HEK293 (cell line): ENCODE data around the gene TBPL1.

Source experiments
- CTCF ChIA-PET: fragments of 350-600 bp; formaldehyde crosslinking; extraction: SDS; loops from one replicate; lab custom pipeline; 2021; ENCODE audit warnings: antibody characterized with exemption; lab: Yijun Ruan, JAX
- POLR2A ChIA-PET: fragments of 300-600 bp; formaldehyde crosslinking; extraction: SDS; loops from one replicate; lab custom pipeline; 2020; ENCODE audit warnings: antibody characterized with exemption, inconsistent platforms; lab: Yijun Ruan, JAX
- H3K27ac ChIP-seq: fragments of 200-500 bp; sonication (Bioruptor generic); 2 replicates; pipeline ENCODE4 v1.5.1; 2014; ENCODE audit warnings: low read depth, low read length, control low read depth, inconsistent platforms; ENCODE audit errors: extremely low read depth
- H3K36me3 ChIP-seq, 2 experiments: fragments of 200-500 bp in 1 of 2; sonication (Bioruptor generic) in 1 of 2; 1 replicate in 1 of 2; 2 replicates in 1 of 2; pipeline ENCODE4 v1.5.1; 2014 to 2017; ENCODE audit warnings: inconsistent platforms in 2 of 2, low read length in 2 of 2; ENCODE audit not compliant: control insufficient read depth in 2 of 2, insufficient read depth in 1 of 2
- H3K4me1 ChIP-seq: fragments of 200-500 bp; sonication (Bioruptor generic); 2 replicates; pipeline ENCODE4 v1.5.1; 2014; ENCODE audit warnings: mild to moderate bottlenecking, low read length, inconsistent platforms; ENCODE audit not compliant: control insufficient read depth, insufficient read depth
- H3K4me3 ChIP-seq: 2 replicates; pipeline ENCODE4 v1.5.1; 2011; ENCODE audit warnings: low read depth, mild to moderate bottlenecking, control low read depth, low read length, moderate library complexity
- H3K9me3 ChIP-seq: fragments of 200-500 bp; sonication (Bioruptor generic); 2 replicates; pipeline ENCODE4 v1.5.1; 2014; ENCODE audit warnings: low read depth, low read length, inconsistent platforms; ENCODE audit not compliant: control insufficient read depth, insufficient read depth
- BCL11B ChIP-seq: fragments of 450-650 bp; formaldehyde crosslinking; IDR thresholded peaks from 2 replicates; pipeline ENCODE4 v1.5.1; 2016; ENCODE audit warnings: low read depth, missing biosample characterization, missing genetic modification characterization
- GFI1B ChIP-seq: fragments of 450-650 bp; formaldehyde crosslinking; IDR thresholded peaks from 2 replicates; pipeline ENCODE4 v1.5.1; 2016; ENCODE audit warnings: missing biosample characterization, missing genetic modification characterization
- HOXA7 ChIP-seq: sonication (generic); formaldehyde crosslinking; IDR thresholded peaks from 2 replicates; pipeline ENCODE4 v1.8.1; 2022; ENCODE audit warnings: missing genetic modification reagents, borderline replicate concordance
- ZEB2 ChIP-seq: fragments of 450-650 bp; formaldehyde crosslinking; IDR thresholded peaks from 2 replicates; pipeline ENCODE4 v1.5.1; 2016; ENCODE audit warnings: missing biosample characterization, missing genetic modification characterization
- ZFP3 ChIP-seq: fragments of 450-650 bp; formaldehyde crosslinking; IDR thresholded peaks from 2 replicates; pipeline ENCODE4 v1.5.1; 2016; ENCODE audit warnings: low read depth, missing biosample characterization, missing genetic modification characterization
- ZNF114 ChIP-seq: fragments of 450-650 bp; formaldehyde crosslinking; IDR thresholded peaks from 2 replicates; pipeline ENCODE4 v1.5.0; 2017; ENCODE audit warnings: missing biosample characterization, missing genetic modification characterization
- ZNF23 ChIP-seq: fragments of 450-650 bp; formaldehyde crosslinking; IDR thresholded peaks from 2 replicates; pipeline ENCODE4 v1.5.1; 2016; ENCODE audit warnings: missing biosample characterization, missing genetic modification characterization, borderline replicate concordance
- ZNF341 ChIP-seq: fragments of 450-650 bp; formaldehyde crosslinking; IDR thresholded peaks from 2 replicates; pipeline ENCODE4; 2016; ENCODE audit warnings: low read depth, missing biosample characterization, missing genetic modification characterization
- ZNF549 ChIP-seq: fragments of 450-650 bp; IDR thresholded peaks from 2 replicates; pipeline ENCODE4 v1.5.1; 2018; ENCODE audit warnings: missing biosample characterization, missing genetic modification characterization, mild to moderate bottlenecking, inconsistent platforms, moderate library complexity
- ZNF560 ChIP-seq: fragments of 450-650 bp; formaldehyde crosslinking; IDR thresholded peaks from 2 replicates; pipeline ENCODE4 v1.5.1; 2017; ENCODE audit warnings: missing biosample characterization, missing genetic modification characterization, borderline replicate concordance
- ZNF561 ChIP-seq: fragments of 450-650 bp; IDR thresholded peaks from 2 replicates; pipeline ENCODE4 v1.5.1; 2018; ENCODE audit warnings: missing biosample characterization, missing genetic modification characterization, borderline replicate concordance
- ZNF596 ChIP-seq: fragments of 450-650 bp; IDR thresholded peaks from 2 replicates; pipeline ENCODE4 v1.5.0; 2018; ENCODE audit warnings: missing biosample characterization, mild to moderate bottlenecking, missing genetic modification characterization, moderate library complexity
- ZNF677 ChIP-seq: fragments of 450-650 bp; IDR thresholded peaks from 2 replicates; pipeline ENCODE4 v1.5.0; 2018; ENCODE audit warnings: missing biosample characterization, mild to moderate bottlenecking, missing genetic modification characterization, moderate library complexity
- ZNF768 ChIP-seq: fragments of 450-650 bp; formaldehyde crosslinking; IDR thresholded peaks from 2 replicates; pipeline ENCODE4 v1.5.1; 2018; ENCODE audit warnings: missing biosample characterization, mild to moderate bottlenecking, missing genetic modification characterization
- ZNF791 ChIP-seq: fragments of 450-650 bp; formaldehyde crosslinking; IDR thresholded peaks from 2 replicates; pipeline ENCODE4 v1.5.1; 2016; ENCODE audit warnings: missing biosample characterization, missing genetic modification characterization
- ZNF837 ChIP-seq: fragments of 450-650 bp; formaldehyde crosslinking; IDR thresholded peaks from 2 replicates; pipeline ENCODE4 v1.5.1; 2016; ENCODE audit warnings: missing biosample characterization, missing genetic modification characterization
- TF ChIP-seq, protein P1 (sequence below): fragments of 450-650 bp; formaldehyde crosslinking; IDR thresholded peaks from 2 replicates; pipeline ENCODE4 v1.5.1; 2016; ENCODE audit warnings: missing biosample characterization, missing genetic modification characterization, low read depth
- TF ChIP-seq, protein P2 (sequence below): fragments of 450-650 bp; formaldehyde crosslinking; IDR thresholded peaks from 2 replicates; pipeline ENCODE4 v1.5.1; 2016; ENCODE audit warnings: missing biosample characterization, missing genetic modification characterization, borderline replicate concordance
- TF ChIP-seq, protein P3 (sequence below): fragments of 450-650 bp; formaldehyde crosslinking; IDR thresholded peaks from 2 replicates; pipeline ENCODE4 v1.5.1; 2016; ENCODE audit warnings: missing biosample characterization, missing genetic modification characterization, borderline replicate concordance
- TF ChIP-seq, protein P4 (sequence below): sonication (generic); formaldehyde crosslinking; IDR thresholded peaks from 2 replicates; pipeline ENCODE4 v1.8.1; 2022; ENCODE audit warnings: mild to moderate bottlenecking, moderate library complexity, missing genetic modification reagents
- TF ChIP-seq, protein P5 (sequence below): fragments of 450-650 bp; formaldehyde crosslinking; IDR thresholded peaks from 2 replicates; pipeline ENCODE4 v1.5.1; 2017; ENCODE audit warnings: missing biosample characterization, missing genetic modification characterization

TBPL1 gene

DNA sequence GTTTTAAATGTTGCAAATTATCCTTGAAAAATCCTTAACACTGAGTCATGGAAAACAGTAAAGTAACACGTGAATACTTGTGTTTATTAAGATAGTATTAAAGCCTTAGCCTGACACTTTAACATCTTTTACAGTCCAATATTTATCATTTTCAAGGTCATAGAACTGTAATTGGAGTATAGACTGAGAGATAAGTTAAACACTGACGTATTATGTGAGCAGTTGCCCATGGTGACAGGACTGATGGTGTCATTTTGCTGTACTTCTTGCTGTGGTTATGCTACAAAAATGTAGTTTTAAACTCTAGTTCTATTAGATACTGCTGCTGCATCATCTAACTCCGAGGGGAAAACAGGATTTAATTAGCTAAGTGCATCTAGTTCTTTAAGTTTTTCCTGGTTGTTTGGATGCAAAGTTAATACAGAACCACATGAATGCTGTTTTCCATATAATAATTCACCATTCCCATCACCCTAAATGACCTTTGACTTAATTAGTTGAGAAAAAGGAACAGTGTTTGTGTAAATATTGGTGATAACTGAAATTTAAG is 61.6 kb downstream of the TBPL1 start (continued):
- TF ChIP-seq BCL11B: no peak
- TF ChIP-seq, protein P1, sequence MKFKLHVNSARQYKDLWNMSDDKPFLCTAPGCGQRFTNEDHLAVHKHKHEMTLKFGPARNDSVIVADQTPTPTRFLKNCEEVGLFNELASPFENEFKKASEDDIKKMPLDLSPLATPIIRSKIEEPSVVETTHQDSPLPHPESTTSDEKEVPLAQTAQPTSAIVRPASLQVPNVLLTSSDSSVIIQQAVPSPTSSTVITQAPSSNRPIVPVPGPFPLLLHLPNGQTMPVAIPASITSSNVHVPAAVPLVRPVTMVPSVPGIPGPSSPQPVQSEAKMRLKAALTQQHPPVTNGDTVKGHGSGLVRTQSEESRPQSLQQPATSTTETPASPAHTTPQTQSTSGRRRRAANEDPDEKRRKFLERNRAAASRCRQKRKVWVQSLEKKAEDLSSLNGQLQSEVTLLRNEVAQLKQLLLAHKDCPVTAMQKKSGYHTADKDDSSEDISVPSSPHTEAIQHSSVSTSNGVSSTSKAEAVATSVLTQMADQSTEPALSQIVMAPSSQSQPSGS: 0 out of 2 replicates have a peak, but pooled peaks have one; percentile 12
- no peak for TF ChIP-seq ZNF560
- TF ChIP-seq ZNF837: no peak
- no peak for TF ChIP-seq ZNF114 (tag by site-specific recombination)
- no peak for TF ChIP-seq ZNF768 (tag by site-specific recombination)
- no peak for TF ChIP-seq ZFP3 (tag by site-specific recombination)
- no peak for TF ChIP-seq HOXA7 (CRISPR knock-in tag)
- TF ChIP-seq ZNF561: no peak
- TF ChIP-seq, protein P2, sequence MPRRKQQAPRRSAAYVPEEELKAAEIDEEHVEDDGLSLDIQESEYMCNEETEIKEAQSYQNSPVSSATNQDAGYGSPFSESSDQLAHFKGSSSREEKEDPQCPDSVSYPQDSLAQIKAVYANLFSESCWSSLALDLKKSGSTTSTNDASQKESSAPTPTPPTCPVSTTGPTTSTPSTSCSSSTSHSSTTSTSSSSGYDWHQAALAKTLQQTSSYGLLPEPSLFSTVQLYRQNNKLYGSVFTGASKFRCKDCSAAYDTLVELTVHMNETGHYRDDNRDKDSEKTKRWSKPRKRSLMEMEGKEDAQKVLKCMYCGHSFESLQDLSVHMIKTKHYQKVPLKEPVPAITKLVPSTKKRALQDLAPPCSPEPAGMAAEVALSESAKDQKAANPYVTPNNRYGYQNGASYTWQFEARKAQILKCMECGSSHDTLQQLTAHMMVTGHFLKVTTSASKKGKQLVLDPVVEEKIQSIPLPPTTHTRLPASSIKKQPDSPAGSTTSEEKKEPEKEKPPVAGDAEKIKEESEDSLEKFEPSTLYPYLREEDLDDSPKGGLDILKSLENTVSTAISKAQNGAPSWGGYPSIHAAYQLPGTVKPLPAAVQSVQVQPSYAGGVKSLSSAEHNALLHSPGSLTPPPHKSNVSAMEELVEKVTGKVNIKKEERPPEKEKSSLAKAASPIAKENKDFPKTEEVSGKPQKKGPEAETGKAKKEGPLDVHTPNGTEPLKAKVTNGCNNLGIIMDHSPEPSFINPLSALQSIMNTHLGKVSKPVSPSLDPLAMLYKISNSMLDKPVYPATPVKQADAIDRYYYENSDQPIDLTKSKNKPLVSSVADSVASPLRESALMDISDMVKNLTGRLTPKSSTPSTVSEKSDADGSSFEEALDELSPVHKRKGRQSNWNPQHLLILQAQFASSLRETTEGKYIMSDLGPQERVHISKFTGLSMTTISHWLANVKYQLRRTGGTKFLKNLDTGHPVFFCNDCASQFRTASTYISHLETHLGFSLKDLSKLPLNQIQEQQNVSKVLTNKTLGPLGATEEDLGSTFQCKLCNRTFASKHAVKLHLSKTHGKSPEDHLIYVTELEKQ (tag by site-specific recombination): no peak
- TF ChIP-seq, all 188 proteins: peak for 6

DNA sequence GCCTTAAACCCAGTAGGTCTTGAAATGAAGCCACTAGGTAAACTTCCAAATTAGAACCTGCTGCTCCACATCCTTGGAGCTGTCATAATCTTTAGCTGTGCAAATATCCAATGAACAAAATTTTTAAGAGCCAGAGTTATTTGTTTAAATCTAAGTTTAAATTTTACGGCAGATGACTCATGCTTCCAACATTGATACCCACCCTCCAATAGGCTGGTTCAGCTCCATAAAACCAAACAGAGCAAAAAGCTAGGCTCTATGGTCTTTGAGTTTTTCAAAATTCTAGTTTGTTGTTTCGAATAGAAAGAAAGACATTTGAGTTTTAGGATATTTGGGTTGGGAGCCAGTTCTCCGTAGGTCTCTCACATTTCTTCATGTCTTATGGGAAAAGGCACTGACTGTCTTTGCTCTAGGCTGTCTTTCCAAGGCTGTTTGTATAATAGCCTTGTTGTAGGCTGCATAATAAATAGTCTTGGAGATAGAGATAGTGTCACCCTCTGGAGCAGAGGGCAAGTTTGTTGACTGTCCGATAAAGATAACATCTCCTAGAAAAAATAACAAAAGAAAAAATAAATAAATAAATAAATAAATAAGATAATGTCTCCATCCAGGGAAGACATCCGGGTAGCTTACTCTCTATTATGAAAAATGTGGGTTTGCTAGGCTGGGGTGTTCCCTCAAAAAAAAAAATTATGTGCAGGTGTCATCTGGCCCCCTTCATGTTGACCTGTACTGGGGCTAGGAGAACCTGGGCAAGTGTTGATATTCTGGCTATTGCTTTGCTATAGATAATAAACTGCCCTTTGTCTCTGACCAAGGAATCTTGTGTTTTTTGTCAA is 62.9 kb downstream of the TBPL1 start:
- POLR2A ChIA-PET: no interaction called here
- H3K9me3 ChIP-seq: no peaks in the 10 kb centered on the region
- CTCF ChIA-PET: interaction anchor here (0.6 to 1.5 kb wide), 5 partner anchors 42 to 95 kb away, joined by 3 to 4 read pairs (median 3); no protein-coding TSS in a partner anchor
- H3K36me3 ChIP-seq: no peaks in the 10 kb centered on the region
- no peak overlapping the region for H3K4me3 ChIP-seq
- peaks cover 18% of the 10 kb centered on the region; the same call in 1 of the 2 replicates for H3K4me1 ChIP-seq
- no peak overlapping the region for H3K27ac ChIP-seq
- TF ChIP-seq, protein P3, sequence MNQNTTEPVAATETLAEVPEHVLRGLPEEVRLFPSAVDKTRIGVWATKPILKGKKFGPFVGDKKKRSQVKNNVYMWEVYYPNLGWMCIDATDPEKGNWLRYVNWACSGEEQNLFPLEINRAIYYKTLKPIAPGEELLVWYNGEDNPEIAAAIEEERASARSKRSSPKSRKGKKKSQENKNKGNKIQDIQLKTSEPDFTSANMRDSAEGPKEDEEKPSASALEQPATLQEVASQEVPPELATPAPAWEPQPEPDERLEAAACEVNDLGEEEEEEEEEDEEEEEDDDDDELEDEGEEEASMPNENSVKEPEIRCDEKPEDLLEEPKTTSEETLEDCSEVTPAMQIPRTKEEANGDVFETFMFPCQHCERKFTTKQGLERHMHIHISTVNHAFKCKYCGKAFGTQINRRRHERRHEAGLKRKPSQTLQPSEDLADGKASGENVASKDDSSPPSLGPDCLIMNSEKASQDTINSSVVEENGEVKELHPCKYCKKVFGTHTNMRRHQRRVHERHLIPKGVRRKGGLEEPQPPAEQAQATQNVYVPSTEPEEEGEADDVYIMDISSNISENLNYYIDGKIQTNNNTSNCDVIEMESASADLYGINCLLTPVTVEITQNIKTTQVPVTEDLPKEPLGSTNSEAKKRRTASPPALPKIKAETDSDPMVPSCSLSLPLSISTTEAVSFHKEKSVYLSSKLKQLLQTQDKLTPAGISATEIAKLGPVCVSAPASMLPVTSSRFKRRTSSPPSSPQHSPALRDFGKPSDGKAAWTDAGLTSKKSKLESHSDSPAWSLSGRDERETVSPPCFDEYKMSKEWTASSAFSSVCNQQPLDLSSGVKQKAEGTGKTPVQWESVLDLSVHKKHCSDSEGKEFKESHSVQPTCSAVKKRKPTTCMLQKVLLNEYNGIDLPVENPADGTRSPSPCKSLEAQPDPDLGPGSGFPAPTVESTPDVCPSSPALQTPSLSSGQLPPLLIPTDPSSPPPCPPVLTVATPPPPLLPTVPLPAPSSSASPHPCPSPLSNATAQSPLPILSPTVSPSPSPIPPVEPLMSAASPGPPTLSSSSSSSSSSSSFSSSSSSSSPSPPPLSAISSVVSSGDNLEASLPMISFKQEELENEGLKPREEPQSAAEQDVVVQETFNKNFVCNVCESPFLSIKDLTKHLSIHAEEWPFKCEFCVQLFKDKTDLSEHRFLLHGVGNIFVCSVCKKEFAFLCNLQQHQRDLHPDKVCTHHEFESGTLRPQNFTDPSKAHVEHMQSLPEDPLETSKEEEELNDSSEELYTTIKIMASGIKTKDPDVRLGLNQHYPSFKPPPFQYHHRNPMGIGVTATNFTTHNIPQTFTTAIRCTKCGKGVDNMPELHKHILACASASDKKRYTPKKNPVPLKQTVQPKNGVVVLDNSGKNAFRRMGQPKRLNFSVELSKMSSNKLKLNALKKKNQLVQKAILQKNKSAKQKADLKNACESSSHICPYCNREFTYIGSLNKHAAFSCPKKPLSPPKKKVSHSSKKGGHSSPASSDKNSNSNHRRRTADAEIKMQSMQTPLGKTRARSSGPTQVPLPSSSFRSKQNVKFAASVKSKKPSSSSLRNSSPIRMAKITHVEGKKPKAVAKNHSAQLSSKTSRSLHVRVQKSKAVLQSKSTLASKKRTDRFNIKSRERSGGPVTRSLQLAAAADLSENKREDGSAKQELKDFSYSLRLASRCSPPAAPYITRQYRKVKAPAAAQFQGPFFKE (tag by site-specific recombination): no peak
- TF ChIP-seq ZNF677 (tag by site-specific recombination): no peak
- TF ChIP-seq ZEB2 (tag by site-specific recombination): 0 out of 2 replicates have a peak, but pooled peaks have one; percentile 14
- TF ChIP-seq ZNF341: no peak
- 0 out of 2 replicates have a peak, but pooled peaks have one; percentile 4 for TF ChIP-seq ZNF549
- TF ChIP-seq, protein P4, sequence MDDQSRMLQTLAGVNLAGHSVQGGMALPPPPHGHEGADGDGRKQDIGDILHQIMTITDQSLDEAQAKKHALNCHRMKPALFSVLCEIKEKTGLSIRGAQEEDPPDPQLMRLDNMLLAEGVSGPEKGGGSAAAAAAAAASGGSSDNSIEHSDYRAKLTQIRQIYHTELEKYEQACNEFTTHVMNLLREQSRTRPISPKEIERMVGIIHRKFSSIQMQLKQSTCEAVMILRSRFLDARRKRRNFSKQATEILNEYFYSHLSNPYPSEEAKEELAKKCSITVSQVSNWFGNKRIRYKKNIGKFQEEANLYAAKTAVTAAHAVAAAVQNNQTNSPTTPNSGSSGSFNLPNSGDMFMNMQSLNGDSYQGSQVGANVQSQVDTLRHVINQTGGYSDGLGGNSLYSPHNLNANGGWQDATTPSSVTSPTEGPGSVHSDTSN (CRISPR knock-in tag): no peak
- 0 out of 2 replicates have a peak, but pooled peaks have one; percentile 50 for TF ChIP-seq GFI1B
- TF ChIP-seq, protein P5, sequence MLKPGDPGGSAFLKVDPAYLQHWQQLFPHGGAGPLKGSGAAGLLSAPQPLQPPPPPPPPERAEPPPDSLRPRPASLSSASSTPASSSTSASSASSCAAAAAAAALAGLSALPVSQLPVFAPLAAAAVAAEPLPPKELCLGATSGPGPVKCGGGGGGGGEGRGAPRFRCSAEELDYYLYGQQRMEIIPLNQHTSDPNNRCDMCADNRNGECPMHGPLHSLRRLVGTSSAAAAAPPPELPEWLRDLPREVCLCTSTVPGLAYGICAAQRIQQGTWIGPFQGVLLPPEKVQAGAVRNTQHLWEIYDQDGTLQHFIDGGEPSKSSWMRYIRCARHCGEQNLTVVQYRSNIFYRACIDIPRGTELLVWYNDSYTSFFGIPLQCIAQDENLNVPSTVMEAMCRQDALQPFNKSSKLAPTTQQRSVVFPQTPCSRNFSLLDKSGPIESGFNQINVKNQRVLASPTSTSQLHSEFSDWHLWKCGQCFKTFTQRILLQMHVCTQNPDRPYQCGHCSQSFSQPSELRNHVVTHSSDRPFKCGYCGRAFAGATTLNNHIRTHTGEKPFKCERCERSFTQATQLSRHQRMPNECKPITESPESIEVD (tag by site-specific recombination): peak; percentile 94
- no peak for TF ChIP-seq ZNF791 (tag by site-specific recombination)
- no peak for TF ChIP-seq ZNF596 (tag by site-specific recombination)
- TF ChIP-seq ZNF23 (tag by site-specific recombination): no peak
